Keratinocyte (primary cell): ENCODE results near the gene MAD1L1. TPM values are rescaled to one million over a fixed set of nuclear protein-coding genes. Genes with fewer than 3 reads are reported as not detected.

ENCODE experiments used
- DNase-seq: peaks from one replicate; pipeline ENCODE4 v3.0.0-alpha.2; 2011; ENCODE audit warnings: low read depth, missing footprints, low spot score
- FAIRE-seq: peaks from 2 replicates; lab custom pipeline; 2011; peaks lifted over from hg19 to GRCh38; lab: Jason Lieb, UNC
- H2AFZ ChIP-seq: 2 replicates; pipeline ENCODE4 v1.6.0; 2012; ENCODE audit warnings: low read length, control low read depth, inconsistent platforms; ENCODE audit not compliant: control insufficient read depth
- H3K27ac ChIP-seq: 2 replicates; pipeline ENCODE4 v1.5.1; 2011; ENCODE audit warnings: low read length; ENCODE audit not compliant: control insufficient read depth, insufficient read depth
- H3K27me3 ChIP-seq: 3 replicates; pipeline ENCODE4 v1.6.0; 2011; ENCODE audit warnings: low read length; ENCODE audit not compliant: control insufficient read depth, insufficient read depth; ENCODE audit errors: extremely low read depth
- H3K36me3 ChIP-seq, 2 experiments: 2 replicates in 1 of 2; 3 replicates in 1 of 2; pipeline ENCODE4 v1.5.1; 2011; ENCODE audit warnings: low read length in 2 of 2, mild to moderate bottlenecking in 1 of 2; ENCODE audit not compliant: control insufficient read depth in 2 of 2, insufficient read depth in 2 of 2; ENCODE audit errors: extremely low read depth in 1 of 2
- H3K4me1 ChIP-seq: 3 replicates; pipeline ENCODE4 v1.5.1; 2011; ENCODE audit warnings: low read length; ENCODE audit not compliant: control insufficient read depth, insufficient read depth; ENCODE audit errors: extremely low read depth
- H3K4me2 ChIP-seq: 3 replicates; pipeline ENCODE4 v1.6.0; 2011; ENCODE audit warnings: low read depth, low read length; ENCODE audit not compliant: control insufficient read depth, insufficient read depth; ENCODE audit errors: extremely low read depth
- H3K4me3 ChIP-seq, 3 experiments: fragments of 200-600 bp in 1 of 3; sonication (generic) in 1 of 3; 2 replicates in 2 of 3; 3 replicates in 1 of 3; pipeline ENCODE4 v1.5.1; 2011 to 2016; ENCODE audit warnings: low read length in 3 of 3, mild to moderate bottlenecking in 3 of 3, control low read depth in 2 of 3, inconsistent platforms in 1 of 3, low read depth in 1 of 3, mixed read lengths in 1 of 3, mixed run types in 1 of 3, moderate library complexity in 1 of 3; ENCODE audit not compliant: control insufficient read depth in 2 of 3, insufficient read depth in 2 of 3; ENCODE audit errors: extremely low read depth in 1 of 3
- H3K79me2 ChIP-seq: 2 replicates; pipeline ENCODE4 v1.6.0; 2012; ENCODE audit warnings: low read length; ENCODE audit not compliant: control insufficient read depth, insufficient read depth
- H3K9ac ChIP-seq: 3 replicates; pipeline ENCODE4 v1.6.0; 2011; ENCODE audit warnings: low read length; ENCODE audit not compliant: control insufficient read depth, insufficient read depth; ENCODE audit errors: extremely low read depth
- H3K9me1 ChIP-seq: 3 replicates; pipeline ENCODE4 v1.6.0; 2011; ENCODE audit warnings: low read length; ENCODE audit not compliant: control insufficient read depth, insufficient read depth; ENCODE audit errors: extremely low read depth
- H3K9me3 ChIP-seq: 2 replicates; pipeline ENCODE4 v1.5.1; 2012; ENCODE audit warnings: low read depth, low read length; ENCODE audit not compliant: control insufficient read depth
- H4K20me1 ChIP-seq: 3 replicates; pipeline ENCODE4 v1.6.0; 2011; ENCODE audit warnings: low read length; ENCODE audit not compliant: control insufficient read depth, insufficient read depth; ENCODE audit errors: extremely low read depth
- CTCF ChIP-seq, 3 experiments: IDR thresholded peaks in 1 of 3; conservative IDR thresholded peaks in 1 of 3; optimal IDR thresholded peaks in 1 of 3; 2 replicates in 2 of 3; 3 replicates in 1 of 3; pipeline versions ENCODE3 to v1.5.1; 2011; ENCODE audit warnings: low read length in 3 of 3, mild to moderate bottlenecking in 3 of 3, moderate library complexity in 2 of 3, control low read depth in 1 of 3, inconsistent platforms in 1 of 3; ENCODE audit not compliant: insufficient read depth in 2 of 3; ENCODE audit errors: extremely low read depth in 1 of 3
- EZH2 ChIP-seq: IDR thresholded peaks from one replicate; pipeline ENCODE4 v1.6.1; 2012; ENCODE audit warnings: inconsistent platforms, mild to moderate bottlenecking, low read length, moderate library complexity
- dilution Hi-C: fragments of 300-500 bp; cut with MboI; formaldehyde crosslinking; loops from one replicate; pipeline ENCODE4 v1.7.0; 2020; ENCODE audit warnings: low sequenced_read_pairs; ENCODE audit not compliant: extremely low pct_ligation_motif_present
- polyA plus RNA-seq, 5 experiments: library from polyadenylated mRNA; depleted of rRNA in 3 of 5; stranded (reverse) in 3 of 5; stranded (forward) in 1 of 5; unstranded in 1 of 5; fragments of >200 nt; gene quantifications; 1 replicate in 1 of 5; 2 replicates in 3 of 5; 3 replicates in 1 of 5; pipeline versions ENCODE4 v1.2.1 to v1.2.3, GENCODE V29; 2011 to 2012; ENCODE audit warnings: missing spikeins in 2 of 5, low read depth in 1 of 5, low replicate concordance in 1 of 5

MAD1L1 gene
- polyA plus RNA-seq, 1 donor (not counting 4 experiments of a cell fraction or from before 2014, with no cell fraction given), result 18.0 TPM

GRCh38 chr7:2227699-2228098 lies 5.0 kb downstream of the MAD1L1 start:
- H3K9me1 ChIP-seq, result no peaks in the 10 kb centered on the region
- DNase-seq (no peak), FAIRE-seq (no peak)
- no peak overlapping the region for H3K4me2 ChIP-seq
- no peak overlapping the region for H3K9ac ChIP-seq
- H2AFZ ChIP-seq, result no peak overlapping the region
- dilution Hi-C loops, result no loop called here
- no peak overlapping the region for H3K27ac ChIP-seq
- peaks cover 30% of the 10 kb centered on the region for H3K4me1 ChIP-seq
- H3K36me3 ChIP-seq, result peaks cover 13 to 26% of the 10 kb centered on the region in 2 experiments
- no peak overlapping the region for H3K4me3 ChIP-seq
- peaks cover 54% of the 10 kb centered on the region for H3K79me2 ChIP-seq
- TF ChIP-seq CTCF (optimal IDR thresholded peaks at IDR 0.05 in 1 of 3, IDR thresholded peaks at IDR 0.05 in 1 of 3, conservative IDR thresholded peaks at IDR 0.05 in 1 of 3; ENCODE audit: extremely low read depth in 1 of 3, insufficient read depth in 2 of 3, low read length in 3 of 3) (no peak), EZH2 (no peak)
- peaks cover 6% of the 10 kb centered on the region for H4K20me1 ChIP-seq
- no peaks in the 10 kb centered on the region for H3K9me3 ChIP-seq
- H3K27me3 ChIP-seq, result no peaks in the 10 kb centered on the region

- Histone ChIP-seq H4K20me1 (peaks cover 6% of the 10 kb centered on the region), H3K27me3 (no peaks in the 10 kb centered on the region), H3K9me3 (no peaks in the 10 kb centered on the region), H3K79me2 (peaks cover 47% of the 10 kb centered on the region), H3K4me1 (peaks cover 25% of the 10 kb centered on the region), H3K9me1 (no peaks in the 10 kb centered on the region), H3K36me3 (peaks cover 22 to 35% of the 10 kb centered on the region in 2 experiments), H3K4me2 (peak overlapping the region; percentile 76), H3K9ac (peak overlapping the region; percentile 60), H2AFZ (no peak overlapping the region), H3K27ac (peak overlapping the region; percentile 93), H3K4me3 (peak overlapping the region in 1 of 3 experiments; percentile 25)
- dilution Hi-C loops, result no loop called here
- TF ChIP-seq EZH2 (no peak), CTCF (optimal IDR thresholded peaks at IDR 0.05 in 1 of 3, IDR thresholded peaks at IDR 0.05 in 1 of 3, conservative IDR thresholded peaks at IDR 0.05 in 1 of 3; ENCODE audit: extremely low read depth in 1 of 3, insufficient read depth in 2 of 3, low read length in 3 of 3) (no peak)
- FAIRE-seq (no peak), DNase-seq (no peak)
Observed at GRCh38 chr7:2225830-2226229, 6.9 kb downstream of the MAD1L1 start.
